ENCODE results near the gene EPHB3. TPM values are rescaled to one million over a fixed set of nuclear protein-coding genes. Genes with fewer than 3 reads are reported as not detected.
A peak's percentile ranks its signal among the peaks of the same experiment; 100 is the strongest.

EPHB3 gene
- polyA plus RNA-seq, 4 donors = 27.2 to 35.0 (median 29.3) TPM

DNA sequence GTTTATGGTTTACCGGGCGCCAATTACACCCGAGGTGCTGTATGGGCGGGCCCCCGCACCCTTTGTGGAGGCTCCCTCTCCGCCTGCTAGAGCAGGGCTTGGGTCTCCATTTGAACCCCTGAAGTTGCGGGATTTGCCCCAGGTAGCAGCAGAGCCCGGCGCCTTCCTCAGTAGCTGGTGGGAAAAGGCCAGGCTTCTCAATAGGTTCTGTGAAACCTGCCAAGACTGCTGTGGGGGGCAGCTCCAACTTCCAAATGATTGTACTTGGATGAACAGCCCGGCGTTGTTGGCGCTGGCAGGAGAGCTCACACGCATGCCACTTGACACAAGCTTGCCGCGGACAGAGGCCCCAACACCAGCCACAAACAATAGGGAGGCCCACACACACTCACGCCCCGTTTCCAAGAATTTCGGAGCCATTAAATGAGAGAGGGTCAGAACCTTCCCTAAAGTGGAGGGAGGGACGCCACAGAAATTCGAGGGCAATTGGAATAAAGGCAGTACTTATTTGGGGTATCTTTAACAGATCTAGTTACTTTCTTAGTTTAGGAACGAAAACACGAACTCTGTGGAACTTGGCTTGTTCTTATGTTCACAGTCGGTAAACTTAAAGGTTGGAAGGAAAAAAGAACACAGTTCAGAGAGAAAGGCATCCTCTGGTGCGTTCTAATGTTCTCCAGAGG is 1.4 kb downstream of the EPHB3 start:
- DNase-seq (ENCODE audit: low read depth in 4 of 4, low spot score in 3 of 4) = no peak

- DNase-seq (ENCODE audit: low read depth in 4 of 4, low spot score in 3 of 4) = no peak
These were observed 2.0 kb downstream of the EPHB3 start for GRCh38 chr3:184563561-184563925.

GRCh38 chr3:184563941-184564684 is 2.5 kb downstream of the EPHB3 start:
- no peak for DNase-seq (ENCODE audit: low read depth in 4 of 4, low spot score in 3 of 4)

- DNase-seq (ENCODE audit: low read depth in 4 of 4, low spot score in 3 of 4) = no peak
These were observed 3.2 kb downstream of the EPHB3 start for GRCh38 chr3:184564685-184565385.

GRCh38 chr3:184565421-184566211 is 4.0 kb downstream of the EPHB3 start:
- no peak for DNase-seq (ENCODE audit: low read depth in 4 of 4, low spot score in 3 of 4)

DNA sequence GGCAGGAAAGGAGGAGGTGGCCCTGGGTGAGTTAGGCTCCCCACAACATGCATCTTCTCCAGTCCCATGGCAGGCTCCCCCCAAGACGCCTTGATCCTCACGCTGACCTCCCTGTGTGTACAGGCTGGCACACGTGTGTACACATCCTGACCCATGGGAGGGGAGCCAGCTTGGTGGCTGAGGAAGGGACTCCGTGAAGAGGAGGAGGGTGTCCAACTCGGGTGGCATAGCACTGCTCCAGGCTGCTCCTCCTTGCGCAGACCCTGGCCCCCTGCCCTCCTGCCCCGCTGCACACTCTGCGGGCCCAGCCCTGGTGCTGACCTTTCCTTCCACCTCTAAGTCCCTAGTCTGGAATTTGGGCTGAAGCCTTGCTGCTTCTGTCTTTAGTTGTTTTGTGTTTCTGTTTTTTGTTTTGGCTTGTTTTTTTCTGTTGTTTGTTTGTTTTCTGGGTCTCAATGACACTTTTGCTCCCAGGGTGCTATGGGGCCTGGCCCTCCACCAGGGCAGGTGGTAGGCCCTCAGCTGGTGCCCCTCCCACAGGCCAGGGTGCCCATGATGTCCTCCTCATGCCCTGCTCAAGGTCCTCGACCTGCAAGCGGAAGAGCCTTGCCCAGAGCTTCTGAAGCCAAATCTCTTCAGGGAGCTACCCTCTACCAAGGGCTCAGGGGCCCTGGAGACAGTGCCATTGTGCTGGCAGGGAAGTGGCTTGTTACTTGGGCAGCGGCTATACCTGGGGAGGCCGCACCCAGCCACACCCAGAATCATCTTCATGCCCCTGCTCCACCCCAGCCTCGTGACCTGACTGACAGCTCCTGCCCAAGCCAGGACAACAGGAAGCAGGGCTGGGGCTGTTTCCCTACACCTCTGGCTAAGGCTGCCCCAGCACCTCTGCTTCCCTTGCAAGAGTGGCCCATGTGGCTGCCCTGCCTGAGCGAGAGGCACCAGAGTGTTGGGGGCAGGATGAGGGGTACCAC is 5.1 kb downstream of the EPHB3 start:
- no peak for DNase-seq (ENCODE audit: low read depth in 4 of 4, low spot score in 3 of 4)

DNA sequence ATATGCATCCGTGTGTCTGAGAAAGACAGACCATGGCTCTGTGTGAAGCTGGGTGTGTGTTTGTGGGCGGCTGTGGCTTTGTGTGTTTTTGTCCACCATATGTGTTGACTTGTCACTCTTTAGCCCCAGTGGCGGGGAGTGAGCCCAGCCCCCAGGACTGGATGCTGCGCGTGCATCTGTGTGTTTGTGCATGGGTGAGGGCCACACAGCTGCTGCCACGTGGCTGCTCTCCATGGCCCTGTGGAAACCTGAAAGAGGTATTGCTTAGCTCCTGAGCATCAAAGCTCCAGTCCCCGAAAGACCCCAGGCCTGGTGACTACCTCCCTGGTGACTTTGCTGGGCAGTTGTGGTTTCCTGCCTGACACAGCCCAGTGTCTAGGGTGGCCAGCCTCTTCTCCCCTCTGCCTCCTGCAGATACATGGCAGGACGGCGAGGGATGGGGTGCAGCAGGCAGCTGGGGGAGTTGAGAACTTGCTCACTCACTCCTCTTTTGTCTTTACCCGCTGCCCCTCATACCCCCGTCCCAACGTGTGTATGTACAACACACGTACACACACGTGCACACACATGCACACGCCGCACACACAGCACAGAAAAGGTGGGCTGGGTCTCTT is 6.5 kb downstream of the EPHB3 start:
- DNase-seq (ENCODE audit: low read depth in 4 of 4, low spot score in 3 of 4) = no peak

GRCh38 chr3:184568560-184568923 is 7.0 kb downstream of the EPHB3 start:
- peak in 1 of 4 donors; percentile 50 for DNase-seq (ENCODE audit: low read depth in 4 of 4, low spot score in 3 of 4)

GRCh38 chr3:184568924-184569829 is 7.6 kb downstream of the EPHB3 start:
- peak in 3 of 4 donors; percentile 86 to 92 (median 91) for DNase-seq (ENCODE audit: low read depth in 4 of 4, low spot score in 3 of 4)

DNA sequence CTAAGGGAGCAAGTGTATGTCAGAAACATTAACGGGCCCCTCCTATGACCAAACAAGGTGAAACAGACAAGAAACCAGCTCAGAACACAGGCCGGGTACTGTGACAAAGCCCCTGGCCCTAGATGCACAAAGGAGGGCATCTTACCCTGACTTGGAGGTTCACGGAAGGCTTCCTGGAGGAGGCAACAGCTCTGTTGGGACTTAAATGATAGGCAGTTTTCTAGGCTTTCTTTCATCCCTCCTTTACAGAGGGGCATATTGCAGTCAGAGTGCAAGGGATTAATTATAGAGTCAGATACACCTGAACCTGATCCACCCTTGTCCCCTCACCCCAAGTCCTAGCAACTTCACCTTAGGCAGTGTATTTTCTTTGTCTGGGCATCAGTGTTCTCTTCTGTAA is 8.4 kb downstream of the EPHB3 start:
- DNase-seq (ENCODE audit: low read depth in 4 of 4, low spot score in 3 of 4) = no peak

DNA sequence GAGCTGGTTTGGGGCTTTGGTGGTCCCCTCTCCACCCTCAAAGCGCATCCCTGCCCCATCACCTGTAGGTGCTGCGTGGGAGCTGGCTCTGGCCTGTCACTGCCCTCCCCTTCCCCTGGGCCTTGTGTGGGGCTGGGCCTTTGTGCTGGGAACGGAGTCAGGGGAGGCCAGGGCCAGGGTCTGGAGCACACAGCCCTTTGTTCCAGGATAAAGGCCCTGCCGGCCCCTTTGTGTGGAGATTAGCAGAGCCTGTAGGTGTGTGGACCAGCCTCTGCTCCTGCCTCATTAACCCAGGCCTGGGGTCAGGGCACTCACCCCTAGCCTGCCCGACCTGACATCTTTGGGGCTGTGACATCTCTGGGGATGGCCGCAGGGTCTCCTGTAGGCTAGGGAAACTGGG is 8.9 kb downstream of the EPHB3 start:
- no peak for DNase-seq (ENCODE audit: low read depth in 4 of 4, low spot score in 3 of 4)

GRCh38 chr3:184571750-184572377 is 10.3 kb downstream of the EPHB3 start:
- no peak for DNase-seq (ENCODE audit: low read depth in 4 of 4, low spot score in 3 of 4)

DNA sequence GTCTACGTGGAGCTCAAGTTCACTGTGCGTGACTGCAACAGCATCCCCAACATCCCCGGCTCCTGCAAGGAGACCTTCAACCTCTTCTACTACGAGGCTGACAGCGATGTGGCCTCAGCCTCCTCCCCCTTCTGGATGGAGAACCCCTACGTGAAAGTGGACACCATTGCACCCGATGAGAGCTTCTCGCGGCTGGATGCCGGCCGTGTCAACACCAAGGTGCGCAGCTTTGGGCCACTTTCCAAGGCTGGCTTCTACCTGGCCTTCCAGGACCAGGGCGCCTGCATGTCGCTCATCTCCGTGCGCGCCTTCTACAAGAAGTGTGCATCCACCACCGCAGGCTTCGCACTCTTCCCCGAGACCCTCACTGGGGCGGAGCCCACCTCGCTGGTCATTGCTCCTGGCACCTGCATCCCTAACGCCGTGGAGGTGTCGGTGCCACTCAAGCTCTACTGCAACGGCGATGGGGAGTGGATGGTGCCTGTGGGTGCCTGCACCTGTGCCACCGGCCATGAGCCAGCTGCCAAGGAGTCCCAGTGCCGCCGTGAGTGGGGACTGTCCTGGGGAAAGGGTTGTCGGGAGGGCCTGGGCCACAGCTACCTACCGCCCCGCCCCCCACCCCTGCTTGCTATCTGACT is 11.2 kb downstream of the EPHB3 start:
- DNase-seq (ENCODE audit: low read depth in 4 of 4, low spot score in 3 of 4) = no peak

GRCh38 chr3:184574515-184575417 is 13.2 kb downstream of the EPHB3 start:
- DNase-seq (ENCODE audit: low read depth in 4 of 4, low spot score in 3 of 4) = no peak

- DNase-seq (ENCODE audit: low read depth in 4 of 4, low spot score in 3 of 4) = no peak
These were observed 14.1 kb downstream of the EPHB3 start for GRCh38 chr3:184575701-184576100.

Measured in right renal pelvis (tissue), 4 donors.